ENCODE results near the gene DPYD.

GRCh38 chr1:97377432-97378034, 543.3 kb downstream of the DPYD start:
- TF ChIP-seq, protein P1, sequence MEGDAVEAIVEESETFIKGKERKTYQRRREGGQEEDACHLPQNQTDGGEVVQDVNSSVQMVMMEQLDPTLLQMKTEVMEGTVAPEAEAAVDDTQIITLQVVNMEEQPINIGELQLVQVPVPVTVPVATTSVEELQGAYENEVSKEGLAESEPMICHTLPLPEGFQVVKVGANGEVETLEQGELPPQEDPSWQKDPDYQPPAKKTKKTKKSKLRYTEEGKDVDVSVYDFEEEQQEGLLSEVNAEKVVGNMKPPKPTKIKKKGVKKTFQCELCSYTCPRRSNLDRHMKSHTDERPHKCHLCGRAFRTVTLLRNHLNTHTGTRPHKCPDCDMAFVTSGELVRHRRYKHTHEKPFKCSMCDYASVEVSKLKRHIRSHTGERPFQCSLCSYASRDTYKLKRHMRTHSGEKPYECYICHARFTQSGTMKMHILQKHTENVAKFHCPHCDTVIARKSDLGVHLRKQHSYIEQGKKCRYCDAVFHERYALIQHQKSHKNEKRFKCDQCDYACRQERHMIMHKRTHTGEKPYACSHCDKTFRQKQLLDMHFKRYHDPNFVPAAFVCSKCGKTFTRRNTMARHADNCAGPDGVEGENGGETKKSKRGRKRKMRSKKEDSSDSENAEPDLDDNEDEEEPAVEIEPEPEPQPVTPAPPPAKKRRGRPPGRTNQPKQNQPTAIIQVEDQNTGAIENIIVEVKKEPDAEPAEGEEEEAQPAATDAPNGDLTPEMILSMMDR (IDR thresholded peaks at IDR 0.05) = no peak
- TF ChIP-seq POLR2A (IDR thresholded peaks at IDR 0.05) = no peak
